GM23248 (cell line): ENCODE measurements around the gene RBPMS2. TPM values are rescaled to one million over a fixed set of nuclear protein-coding genes. Genes with fewer than 3 reads are reported as not detected.
"Not testable (repeated sequence)": the region's sequence is repeated elsewhere in the genome, so short reads cannot be mapped to it uniquely, and the experiment has no call there.

Experiments
- DNase-seq: peaks from one replicate; pipeline ENCODE4 v3.0.0-alpha.2; 2015
- H2AFZ ChIP-seq: fragments of 200-600 bp; sonication (generic); 2 replicates; pipeline ENCODE4 v1.6.1; 2016; ENCODE audit warnings: antibody characterized with exemption
- H3F3A ChIP-seq: fragments of 200-600 bp; sonication (generic); 2 replicates; pipeline ENCODE4 v1.6.1; 2016; ENCODE audit warnings: mild to moderate bottlenecking, antibody characterized with exemption, mixed run types; ENCODE audit not compliant: insufficient read depth
- H3K27ac ChIP-seq: fragments of 200-600 bp; sonication (generic); 2 replicates; pipeline ENCODE4 v1.5.1; 2016; ENCODE audit warnings: mild to moderate bottlenecking
- H3K27me3 ChIP-seq: fragments of 200-600 bp; sonication (generic); replicated peaks from 2 replicates; pipeline ENCODE4 v1.6.1; 2016; ENCODE audit warnings: mild to moderate bottlenecking; ENCODE audit not compliant: insufficient read depth
- H3K36me3 ChIP-seq: fragments of 200-600 bp; sonication (generic); 2 replicates; pipeline ENCODE4 v1.6.1; 2016; ENCODE audit warnings: low read depth, mild to moderate bottlenecking
- H3K4me1 ChIP-seq: fragments of 200-600 bp; sonication (generic); 2 replicates; pipeline ENCODE4 v1.6.1; 2016; ENCODE audit warnings: mild to moderate bottlenecking; ENCODE audit not compliant: insufficient read depth
- H3K4me2 ChIP-seq: fragments of 200-600 bp; sonication (generic); one replicate; pipeline ENCODE4 v1.6.1; 2016; ENCODE audit warnings: mild to moderate bottlenecking; ENCODE audit not compliant: unreplicated experiment
- H3K4me3 ChIP-seq: fragments of 200-600 bp; sonication (generic); 2 replicates; pipeline ENCODE4 v1.5.1; 2016; ENCODE audit warnings: mild to moderate bottlenecking
- H3K79me2 ChIP-seq: fragments of 200-600 bp; sonication (generic); 2 replicates; pipeline ENCODE4 v1.6.1; 2016; ENCODE audit warnings: mild to moderate bottlenecking; ENCODE audit not compliant: insufficient read depth
- H3K9ac ChIP-seq: fragments of 200-600 bp; sonication (generic); 2 replicates; pipeline ENCODE4 v1.6.1; 2016; ENCODE audit warnings: mild to moderate bottlenecking
- H3K9me2 ChIP-seq: fragments of 200-600 bp; sonication (generic); 2 replicates; pipeline ENCODE4 v1.6.1; 2016; ENCODE audit warnings: mixed run types, mild to moderate bottlenecking, moderate library complexity; ENCODE audit not compliant: insufficient read depth
- H3K9me3 ChIP-seq: fragments of 200-600 bp; sonication (generic); one replicate; pipeline ENCODE4 v1.6.1; 2017; ENCODE audit warnings: low read depth
- H4K20me1 ChIP-seq: fragments of 200-600 bp; sonication (generic); 2 replicates; pipeline ENCODE4 v1.6.0; 2016; ENCODE audit not compliant: insufficient read depth
- EZH2 ChIP-seq: fragments of 200-600 bp; sonication (generic); IDR thresholded peaks from 2 replicates; pipeline ENCODE4 v1.6.1; 2018; ENCODE audit warnings: antibody characterized with exemption, mild to moderate bottlenecking; ENCODE audit not compliant: insufficient read depth, poor library complexity, severe bottlenecking
- EZH2phosphoT487 ChIP-seq: fragments of 200-600 bp; sonication (generic); IDR thresholded peaks from 2 replicates; pipeline ENCODE4 v1.6.1; 2018; ENCODE audit warnings: antibody characterized with exemption, moderate library complexity, mild to moderate bottlenecking, low read depth; ENCODE audit not compliant: insufficient read depth
- WGBS, 2 experiments: methylation state at CpG; one replicate each; pipeline ENCODE4 v1.1.6; 2015 to 2017; ENCODE audit warnings: low lambda C conversion rate in 2 of 2, low coverage in 1 of 2; ENCODE audit errors: missing lambda C conversion rate in 2 of 2; 5-methylcytosine and 5-hydroxymethylcytosine counted together
- in situ Hi-C: fragments of 300-500 bp; cut with MboI; formaldehyde crosslinking; loops from 2 replicates; pipeline ENCODE4 v1.15.0; 2020
- polyA plus RNA-seq: library from polyadenylated mRNA; unstranded; fragments of >200 nt; fragmentation: Nextera tagmentation; extraction: Ambion mirVana; gene quantifications from 2 replicates; pipeline ENCODE4 v1.2.1, GENCODE V29; 2016
- total RNA-seq: library from RNA; depleted of rRNA; stranded (reverse); fragments of >200 nt; shearing (Covaris generic); gene quantifications from 2 replicates; pipeline ENCODE4 v1.2.3, GENCODE V29; 2014; rRNA removed

The RBPMS2 gene
- total RNA-seq (not detected in 2 replicates), polyA plus RNA-seq (0.54 and 0.71 TPM in 2 replicates)

- Histone ChIP-seq H3K36me3 (no peaks in the 10 kb centered on the region), H3K4me3 (peak within 1 kb of the TSS; percentile 68), H3K4me1 (no peaks in the 10 kb centered on the region), H3K4me2 (peak within 1 kb of the TSS; percentile 83), H3K79me2 (no peaks in the 10 kb centered on the region), H3K9me2 (no peaks in the 10 kb centered on the region), H4K20me1 (no peaks in the 10 kb centered on the region), H3K27ac (no peak within 1 kb of the TSS), H2AFZ (peak within 1 kb of the TSS; percentile 78), H3K9me3 (no peaks in the 10 kb centered on the region), H3K9ac (peak within 1 kb of the TSS; percentile 26; the same call in 1 of the 2 replicates), H3F3A (no peaks in the 10 kb centered on the region), H3K27me3 (peaks cover 4% of the 10 kb centered on the region; the same call in 1 of the 2 replicates)
- in situ Hi-C loops, result no loop called here
- WGBS, 2 experiments, result 3% methylated on average over 40 to 61 of the region's 90 CpGs
- no peak for TF ChIP-seq EZH2phosphoT487
- no peak for TF ChIP-seq EZH2
- peak; percentile 48 for DNase-seq
Measured at GRCh38 chr15:64775551-64776401, at the start of gene RBPMS2. Gene RBPMS2, minus strand, starts transcription at chr15:64775589. Its CDS starts 270 bp downstream, at chr15:64775319.

- TF ChIP-seq EZH2phosphoT487 (no peak), EZH2 (no peak)
- peak; percentile 40 for DNase-seq
- in situ Hi-C loops, result no loop called here
Measured at GRCh38 chr15:64824929-64825430, 49.6 kb upstream of the RBPMS2 start.

GRCh38 chr15:64816452-64816851, 41.1 kb upstream of the RBPMS2 start:
- Histone ChIP-seq H3K4me3 (no peak overlapping the region), H3K9me3 (no peaks in the 10 kb centered on the region), H3K36me3 (no peaks in the 10 kb centered on the region), H3K27me3 (no peaks in the 10 kb centered on the region), H3K4me2 (no peak overlapping the region), H2AFZ (no peak overlapping the region), H4K20me1 (no peaks in the 10 kb centered on the region), H3F3A (no peaks in the 10 kb centered on the region), H3K27ac (no peak overlapping the region), H3K79me2 (no peaks in the 10 kb centered on the region), H3K9me2 (no peaks in the 10 kb centered on the region), H3K9ac (no peak overlapping the region), H3K4me1 (no peaks in the 10 kb centered on the region)
- TF ChIP-seq EZH2 (no peak), EZH2phosphoT487 (no peak)
- no peak for DNase-seq
- WGBS, 2 experiments, result 91 to 92% methylated on average over 13 of the region's 13 CpGs
- in situ Hi-C loops, result no loop called here

More at GRCh38 chr15:64824929-64825430, 49.6 kb upstream of the RBPMS2 start:
- Histone ChIP-seq H3K79me2 (no peaks in the 10 kb centered on the region), H3K27me3 (no peaks in the 10 kb centered on the region), H3K9me3 (no peaks in the 10 kb centered on the region), H3K9me2 (no peaks in the 10 kb centered on the region), H3K27ac (peak overlapping the region; percentile 20), H3F3A (no peaks in the 10 kb centered on the region), H3K9ac (peak overlapping the region; percentile 55), H2AFZ (peak overlapping the region; percentile 67), H3K4me3 (peak overlapping the region; percentile 73), H3K4me1 (peaks cover 5% of the 10 kb centered on the region), H3K36me3 (no peaks in the 10 kb centered on the region), H3K4me2 (peak overlapping the region; percentile 84), H4K20me1 (no peaks in the 10 kb centered on the region)
- WGBS, 2 experiments, result 1% methylated on average over 17 of the region's 17 CpGs

- H3K36me3 ChIP-seq, in situ Hi-C loops, H3K9me2 ChIP-seq, H3K27ac ChIP-seq, DNase-seq, H3K27me3 ChIP-seq, H3F3A ChIP-seq, H2AFZ ChIP-seq, H3K4me3 ChIP-seq, H3K9me3 ChIP-seq, H3K79me2 ChIP-seq, H3K4me1 ChIP-seq, H4K20me1 ChIP-seq, H3K9ac ChIP-seq, H3K4me2 ChIP-seq: not testable (repeated sequence)
- 84 to 86% methylated on average over 4 of the region's 4 CpGs for WGBS, 2 experiments
Measured at GRCh38 chr15:64814965-64815364, 39.6 kb upstream of the RBPMS2 start.

GRCh38 chr15:64814283-64814682, 38.9 kb upstream of the RBPMS2 start:
- H3K79me2 ChIP-seq, in situ Hi-C loops, H3K4me1 ChIP-seq, H3K36me3 ChIP-seq, H4K20me1 ChIP-seq, H3K4me2 ChIP-seq, H3K9ac ChIP-seq, H3F3A ChIP-seq, DNase-seq, H3K27me3 ChIP-seq, H3K9me3 ChIP-seq, H3K27ac ChIP-seq, H3K4me3 ChIP-seq, H2AFZ ChIP-seq, H3K9me2 ChIP-seq: not testable (repeated sequence)
- 93% methylated on average over 7 to 8 of the region's 8 CpGs for WGBS, 2 experiments
